ENCODE results near the gene MAF.

MAF gene

GRCh38 chr16:79595231-79595641 is 5.3 kb downstream of the MAF start:
- H3K4me3 ChIP-seq (ENCODE audit: low read length) = peak overlapping the region; percentile 77
- TF ChIP-seq CTCF (conservative IDR thresholded peaks at IDR 0.05; ENCODE audit: low read depth, low read length) = no peak
- no peak for DNase-seq (ENCODE audit: low read depth)

- H3K4me3 ChIP-seq (ENCODE audit: low read length) = no peak overlapping the region
- no peak for DNase-seq (ENCODE audit: low read depth)
- TF ChIP-seq CTCF (conservative IDR thresholded peaks at IDR 0.05; ENCODE audit: low read depth, low read length) = no peak
Observed at GRCh38 chr16:79593754-79594153, 6.8 kb downstream of the MAF start.

GRCh38 chr16:79593074-79593531 is 7.4 kb downstream of the MAF start:
- no peak for DNase-seq (ENCODE audit: low read depth)
- TF ChIP-seq CTCF (conservative IDR thresholded peaks at IDR 0.05; ENCODE audit: low read depth, low read length) = no peak

GRCh38 chr16:79592186-79592585 is 8.4 kb downstream of the MAF start:
- no peak overlapping the region for H3K4me3 ChIP-seq (ENCODE audit: low read length)
- no peak for DNase-seq (ENCODE audit: low read depth)
- no peak for TF ChIP-seq CTCF (conservative IDR thresholded peaks at IDR 0.05; ENCODE audit: low read depth, low read length)

More at GRCh38 chr16:79593074-79593531, 7.4 kb downstream of the MAF start:
- no peak overlapping the region for H3K4me3 ChIP-seq (ENCODE audit: low read length)

GRCh38 chr16:79589601-79590102 is 10.9 kb downstream of the MAF start:
- no peak for TF ChIP-seq CTCF (conservative IDR thresholded peaks at IDR 0.05; ENCODE audit: low read depth, low read length)
- no peak for DNase-seq (ENCODE audit: low read depth)
- peak overlapping the region; percentile 9 for H3K4me3 ChIP-seq (ENCODE audit: low read length)

GRCh38 chr16:79587897-79588296 is 12.6 kb downstream of the MAF start:
- DNase-seq (ENCODE audit: low read depth) = no peak
- TF ChIP-seq CTCF (conservative IDR thresholded peaks at IDR 0.05; ENCODE audit: low read depth, low read length) = no peak
- no peak overlapping the region for H3K4me3 ChIP-seq (ENCODE audit: low read length)

GRCh38 chr16:79587296-79587695 is 13.2 kb downstream of the MAF start:
- no peak for TF ChIP-seq CTCF (conservative IDR thresholded peaks at IDR 0.05; ENCODE audit: low read depth, low read length)
- DNase-seq (ENCODE audit: low read depth) = peak; percentile 41
- no peak overlapping the region for H3K4me3 ChIP-seq (ENCODE audit: low read length)

Data from retinal pigment epithelial cell (primary cell).